Skeletal muscle tissue (tissue), 4 donors: Measurements from ENCODE around the gene TIMP2. TPM values are rescaled to one million over a fixed set of nuclear protein-coding genes. Genes with fewer than 3 reads are reported as not detected.

Source experiments
- H3K27ac ChIP-seq: one replicate; pipeline ENCODE4 v1.7.0; 2013; ENCODE audit warnings: mild to moderate bottlenecking, low read depth, low read length, inconsistent platforms
- H3K27me3 ChIP-seq, 3 donors: one replicate each; pipeline ENCODE4 v1.7.0; 2013; ENCODE audit warnings: low read length in 3 of 3; ENCODE audit not compliant: control insufficient read depth in 3 of 3, insufficient read depth in 3 of 3
- H3K36me3 ChIP-seq, 3 donors: one replicate each; pipeline ENCODE4 v1.7.0; 2013; ENCODE audit warnings: low read length in 3 of 3; ENCODE audit not compliant: control insufficient read depth in 3 of 3, insufficient read depth in 3 of 3
- H3K4me1 ChIP-seq, 3 donors: one replicate each; pipeline ENCODE4 v1.7.0; 2013; ENCODE audit warnings: low read length in 3 of 3, mild to moderate bottlenecking in 3 of 3; ENCODE audit not compliant: control insufficient read depth in 3 of 3, insufficient read depth in 3 of 3
- H3K4me3 ChIP-seq, 3 donors: one replicate each; pipeline ENCODE4 v1.7.0; 2013; ENCODE audit warnings: low read length in 3 of 3
- H3K9ac ChIP-seq, 3 donors: one replicate each; pipeline ENCODE4 v1.7.0; 2013; ENCODE audit warnings: low read length in 3 of 3, mild to moderate bottlenecking in 3 of 3, moderate library complexity in 2 of 3, low read depth in 1 of 3
- H3K9me3 ChIP-seq, 3 donors: one replicate each; pipeline ENCODE4 v1.7.0; 2013; ENCODE audit warnings: low read length in 3 of 3; ENCODE audit not compliant: control insufficient read depth in 3 of 3
- total RNA-seq: library from RNA; depleted of rRNA; stranded (reverse); fragments of >200 nt; gene quantifications from one replicate; pipeline ENCODE4 v1.2.3, GENCODE V29; 2014
- donor health status: Osteomylitis.

TIMP2 gene
- total RNA-seq, 1 donor from 2014 or later = 39.7 TPM

GRCh38 chr17:78899361-78900260, 25.6 kb downstream of the TIMP2 start:
- no peak overlapping the region for H3K4me3 ChIP-seq
- H3K27me3 ChIP-seq = no peaks in the 10 kb centered on the region
- peaks cover 0 to 7% (median 0%) of the 10 kb centered on the region in 3 donors for H3K36me3 ChIP-seq
- no peaks in the 10 kb centered on the region for H3K9me3 ChIP-seq
- peaks cover 43 to 45% (median 45%) of the 10 kb centered on the region in 3 donors for H3K4me1 ChIP-seq
- H3K9ac ChIP-seq = no peak overlapping the region
- H3K27ac ChIP-seq = peak overlapping the region; percentile 30

- Histone ChIP-seq H3K4me3 (no peak overlapping the region), H3K4me1 (peaks cover 43 to 50% (median 47%) of the 10 kb centered on the region in 3 donors), H3K9me3 (no peaks in the 10 kb centered on the region), H3K36me3 (peaks cover 0 to 7% (median 0%) of the 10 kb centered on the region in 3 donors), H3K27ac (no peak overlapping the region), H3K27me3 (no peaks in the 10 kb centered on the region), H3K9ac (no peak overlapping the region)
Measured at GRCh38 chr17:78898947-78899346, 26.2 kb downstream of the TIMP2 start.

- no peaks in the 10 kb centered on the region for H3K27me3 ChIP-seq
- peaks cover 0 to 4% (median 0%) of the 10 kb centered on the region in 3 donors for H3K36me3 ChIP-seq
- no peak overlapping the region for H3K4me3 ChIP-seq
- peaks cover 47 to 54% (median 52%) of the 10 kb centered on the region in 3 donors for H3K4me1 ChIP-seq
- peak overlapping the region in 2 of 3 donors; percentile 10 to 25 for H3K9ac ChIP-seq
- no peak overlapping the region for H3K27ac ChIP-seq
- no peaks in the 10 kb centered on the region for H3K9me3 ChIP-seq
Measured at GRCh38 chr17:78898075-78898836, 26.9 kb downstream of the TIMP2 start.

- Histone ChIP-seq H3K4me3 (no peak overlapping the region), H3K4me1 (peaks cover 53 to 57% (median 56%) of the 10 kb centered on the region in 3 donors), H3K9me3 (no peaks in the 10 kb centered on the region), H3K27ac (no peak overlapping the region), H3K36me3 (peaks cover 0 to 3% (median 0%) of the 10 kb centered on the region in 3 donors), H3K9ac (peak overlapping the region in 2 of 3 donors; percentile 22 to 60), H3K27me3 (no peaks in the 10 kb centered on the region)
Measured at GRCh38 chr17:78897664-78898047, 27.5 kb downstream of the TIMP2 start.

- Histone ChIP-seq H3K9me3 (no peaks in the 10 kb centered on the region), H3K27ac (no peak overlapping the region), H3K36me3 (peaks cover 0 to 3% (median 0%) of the 10 kb centered on the region in 3 donors), H3K4me1 (peaks cover 59 to 63% (median 62%) of the 10 kb centered on the region in 3 donors), H3K4me3 (no peak overlapping the region), H3K27me3 (no peaks in the 10 kb centered on the region), H3K9ac (peak overlapping the region in 2 of 3 donors; percentile 43 to 60)
Measured at GRCh38 chr17:78896834-78897663, 28.1 kb downstream of the TIMP2 start.

- H3K27ac ChIP-seq = no peak overlapping the region
- H3K4me3 ChIP-seq = no peak overlapping the region
- no peaks in the 10 kb centered on the region for H3K9me3 ChIP-seq
- H3K36me3 ChIP-seq = no peaks in the 10 kb centered on the region
- H3K4me1 ChIP-seq = peaks cover 67 to 68% (median 67%) of the 10 kb centered on the region in 3 donors
- H3K27me3 ChIP-seq = no peaks in the 10 kb centered on the region
- H3K9ac ChIP-seq = peak overlapping the region in 2 of 3 donors; percentile 43 to 57
Measured at GRCh38 chr17:78896091-78896833, 28.9 kb downstream of the TIMP2 start.

- H3K27me3 ChIP-seq = no peaks in the 10 kb centered on the region
- H3K36me3 ChIP-seq = no peaks in the 10 kb centered on the region
- H3K4me3 ChIP-seq = peak overlapping the region in 1 of 3 donors; percentile 52
- peak overlapping the region; percentile 31 for H3K27ac ChIP-seq
- peaks cover 67 to 75% (median 72%) of the 10 kb centered on the region in 3 donors for H3K4me1 ChIP-seq
- H3K9me3 ChIP-seq = no peaks in the 10 kb centered on the region
- H3K9ac ChIP-seq = no peak overlapping the region
Measured at GRCh38 chr17:78895322-78895721, 29.9 kb downstream of the TIMP2 start.

GRCh38 chr17:78893684-78894083, 31.5 kb downstream of the TIMP2 start:
- Histone ChIP-seq H3K27ac (no peak overlapping the region), H3K4me3 (no peak overlapping the region), H3K4me1 (peaks cover 72 to 79% (median 77%) of the 10 kb centered on the region in 3 donors), H3K27me3 (no peaks in the 10 kb centered on the region), H3K9ac (no peak overlapping the region), H3K36me3 (no peaks in the 10 kb centered on the region), H3K9me3 (no peaks in the 10 kb centered on the region)

- Histone ChIP-seq H3K36me3 (no peaks in the 10 kb centered on the region), H3K4me3 (no peak overlapping the region), H3K27ac (no peak overlapping the region), H3K9me3 (no peaks in the 10 kb centered on the region), H3K9ac (no peak overlapping the region), H3K27me3 (no peaks in the 10 kb centered on the region), H3K4me1 (peaks cover 69 to 77% (median 75%) of the 10 kb centered on the region in 3 donors)
Measured at GRCh38 chr17:78892936-78893379, 32.2 kb downstream of the TIMP2 start.
